Lower leg skin (tissue), 3 donors: ENCODE measurements around the gene RIOK3.

ENCODE experiments used
- POLR2A ChIP-seq, 2 donors: fragments of 450-650 bp; IDR thresholded peaks; one replicate each; pipeline ENCODE4 v1.6.1; 2016 to 2017; ENCODE audit warnings: antibody characterized with exemption in 2 of 2, mild to moderate bottlenecking in 1 of 2, moderate library complexity in 1 of 2
- TF ChIP-seq, protein P1 (sequence below), 3 donors: fragments of 450-650 bp; IDR thresholded peaks; one replicate each; pipeline ENCODE4 v1.5.1; 2016; ENCODE audit warnings: antibody characterized with exemption in 3 of 3, mild to moderate bottlenecking in 3 of 3, moderate library complexity in 2 of 3

DNA sequence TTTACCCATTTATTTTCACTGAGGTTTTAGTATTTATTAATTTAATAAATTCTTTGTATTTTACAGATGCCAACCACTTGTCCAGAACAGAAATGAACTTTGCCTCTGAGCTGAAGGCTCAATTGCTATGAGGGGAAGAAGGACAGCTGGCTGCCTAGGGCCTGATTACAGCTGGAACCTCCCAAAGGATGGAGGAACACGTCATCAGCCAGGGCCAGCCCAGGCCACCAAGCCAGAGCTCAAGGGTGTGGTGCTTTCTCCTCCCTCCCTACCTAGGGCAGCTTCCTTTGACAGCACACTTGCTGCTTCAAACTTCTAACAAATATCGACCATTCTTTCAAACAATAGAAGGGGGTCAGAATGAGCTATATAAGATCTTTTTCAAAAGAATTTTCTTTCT, 19.7 kb upstream of the RIOK3 start:
- TF ChIP-seq, protein P1, sequence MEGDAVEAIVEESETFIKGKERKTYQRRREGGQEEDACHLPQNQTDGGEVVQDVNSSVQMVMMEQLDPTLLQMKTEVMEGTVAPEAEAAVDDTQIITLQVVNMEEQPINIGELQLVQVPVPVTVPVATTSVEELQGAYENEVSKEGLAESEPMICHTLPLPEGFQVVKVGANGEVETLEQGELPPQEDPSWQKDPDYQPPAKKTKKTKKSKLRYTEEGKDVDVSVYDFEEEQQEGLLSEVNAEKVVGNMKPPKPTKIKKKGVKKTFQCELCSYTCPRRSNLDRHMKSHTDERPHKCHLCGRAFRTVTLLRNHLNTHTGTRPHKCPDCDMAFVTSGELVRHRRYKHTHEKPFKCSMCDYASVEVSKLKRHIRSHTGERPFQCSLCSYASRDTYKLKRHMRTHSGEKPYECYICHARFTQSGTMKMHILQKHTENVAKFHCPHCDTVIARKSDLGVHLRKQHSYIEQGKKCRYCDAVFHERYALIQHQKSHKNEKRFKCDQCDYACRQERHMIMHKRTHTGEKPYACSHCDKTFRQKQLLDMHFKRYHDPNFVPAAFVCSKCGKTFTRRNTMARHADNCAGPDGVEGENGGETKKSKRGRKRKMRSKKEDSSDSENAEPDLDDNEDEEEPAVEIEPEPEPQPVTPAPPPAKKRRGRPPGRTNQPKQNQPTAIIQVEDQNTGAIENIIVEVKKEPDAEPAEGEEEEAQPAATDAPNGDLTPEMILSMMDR (IDR thresholded peaks at IDR 0.05): no peak
- no peak for TF ChIP-seq POLR2A (IDR thresholded peaks at IDR 0.05)
